Right lobe of liver (tissue), 6 donors: ENCODE results near the gene HDAC6. TPM values are rescaled to one million over a fixed set of nuclear protein-coding genes. Genes with fewer than 3 reads are reported as not detected.

Source experiments
- ATAC-seq, 4 donors: fragments of 200-7000 bp; cut with Tn5 transposase; one replicate each; pipeline ENCODE4 v1.9.1; 2020; ENCODE audit warnings: mild to moderate bottlenecking in 4 of 4, moderate library complexity in 4 of 4
- DNase-seq, 3 donors: peaks; one replicate each; pipeline ENCODE4 v3.0.0-alpha.2; 2020
- H3K27ac ChIP-seq, 3 donors: fragments of 200-600 bp; one replicate each; pipeline ENCODE4 v1.8.0; 2022
- H3K27me3 ChIP-seq, 2 donors: fragments of 200-600 bp; one replicate each; pipeline ENCODE4 v1.8.0; 2022
- H3K36me3 ChIP-seq, 4 donors: fragments of 200-600 bp; sonication (generic) in 1 of 4; one replicate each; pipeline versions ENCODE4 v1.5.1 to v1.8.0; 2017 to 2022; ENCODE audit warnings: control low read depth in 1 of 4
- H3K4me1 ChIP-seq, 4 donors: fragments of 200-600 bp; sonication (generic) in 1 of 4; one replicate each; pipeline versions ENCODE4 v1.5.1 to v1.8.0; 2017 to 2022; ENCODE audit warnings: control low read depth in 1 of 4
- H3K4me3 ChIP-seq, 3 donors: fragments of 200-600 bp; one replicate each; pipeline ENCODE4 v1.8.0; 2022
- H3K9me3 ChIP-seq, 4 donors: fragments of 200-600 bp; sonication (generic) in 1 of 4; one replicate each; pipeline versions ENCODE4 v1.5.1 to v1.8.0; 2017 to 2022; ENCODE audit warnings: control low read depth in 1 of 4
- CTCF ChIP-seq, 4 donors: fragments of 200-600 bp in 3 of 4; fragments of 450-650 bp in 1 of 4; IDR thresholded peaks; one replicate each; pipeline versions ENCODE4 v1.5.1 to v1.8.0; 2016 to 2022; ENCODE audit warnings: antibody characterized with exemption in 4 of 4, mild to moderate bottlenecking in 2 of 4
- POLR2A ChIP-seq: fragments of 450-650 bp; IDR thresholded peaks from one replicate; pipeline ENCODE4 v1.6.1; 2017; ENCODE audit warnings: antibody characterized with exemption, mild to moderate bottlenecking
- WGBS: methylation state at CpG from one replicate; pipeline ENCODE4 v1.1.6; 2018; ENCODE audit warnings: low coverage, low lambda C conversion rate; ENCODE audit not compliant: insufficient coverage; ENCODE audit errors: missing lambda C conversion rate; 5-methylcytosine and 5-hydroxymethylcytosine counted together
- intact Hi-C, 2 donors: fragments of 100-400 bp; cut with DNase I; formaldehyde crosslinking; loops; one replicate each; pipeline versions ENCODE4 v1.11.2 to v1.14.1; 2022
- total RNA-seq, 6 experiments: library from RNA; depleted of rRNA in 2 of 6; stranded (reverse); fragments of >200 nt in 2 of 6; fragmentation: NEBNext Ultra II Directional in 3 of 6; extraction: Animal tissue kit (Norgen Biotek cat#: 25700) in 3 of 6; gene quantifications; one replicate each; pipeline versions ENCODE4 v1.1.0 to v1.2.4, GENCODE V29; 2016 to 2023
- donor health status: DM: no; HTN: yes; CAD: no.
- donor health status: DM: no; HTN: no; CAD: no.
- donor health status: DM: no; HTN: no; CAD: no.
- donor health status: DM: no; HTN: yes; CAD: no.
- donor health status: DM: no; HTN: yes; CAD: no.

Gene HDAC6
- total RNA-seq, 6 experiments from 2014 or later: 84.4 to 173 (median 136) TPM

DNA sequence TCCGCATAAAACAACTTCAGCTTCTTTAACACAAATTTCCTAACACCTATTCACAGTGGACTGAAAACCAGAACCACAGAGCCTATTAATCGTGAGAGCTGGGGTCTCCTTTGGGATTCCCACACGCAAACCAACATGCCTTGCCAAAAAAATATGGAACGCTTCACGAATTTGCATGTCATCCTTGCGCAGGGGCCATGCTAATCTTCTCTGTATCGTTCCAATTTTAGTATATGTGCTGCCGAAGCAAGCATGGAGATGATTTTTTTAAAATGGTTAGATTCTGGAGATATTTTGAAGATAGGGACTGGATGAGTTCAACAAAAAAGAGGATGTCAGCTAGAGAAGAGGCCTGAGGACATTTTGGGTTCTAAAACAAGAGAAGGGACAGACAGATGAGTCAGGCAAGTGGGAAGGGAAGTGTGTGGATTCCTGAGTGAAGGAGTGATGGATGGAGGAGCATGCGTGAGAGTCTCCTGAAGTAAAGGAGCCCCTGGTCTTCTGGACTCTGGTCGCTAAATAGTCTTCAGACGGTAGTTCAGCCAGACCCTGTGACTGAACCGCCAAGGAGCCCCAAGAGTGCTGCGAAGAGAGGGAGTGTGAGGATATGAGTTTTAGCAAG, 24.9 kb upstream of the HDAC6 start:
- Histone ChIP-seq H3K4me3 (no peak overlapping the region), H3K4me1 (no peaks in the 10 kb centered on the region), H3K36me3 (no peaks in the 10 kb centered on the region), H3K27ac (no peak overlapping the region), H3K27me3 (no peaks in the 10 kb centered on the region), H3K9me3 (no peaks in the 10 kb centered on the region)
- intact Hi-C loops: no loop called here
- no peak for DNase-seq
- TF ChIP-seq POLR2A: no peak
- no peak for TF ChIP-seq CTCF (IDR thresholded peaks at IDR 0.05)
- 69% methylated on average over 13 of the region's 13 CpGs for WGBS
- no peak for ATAC-seq

DNA sequence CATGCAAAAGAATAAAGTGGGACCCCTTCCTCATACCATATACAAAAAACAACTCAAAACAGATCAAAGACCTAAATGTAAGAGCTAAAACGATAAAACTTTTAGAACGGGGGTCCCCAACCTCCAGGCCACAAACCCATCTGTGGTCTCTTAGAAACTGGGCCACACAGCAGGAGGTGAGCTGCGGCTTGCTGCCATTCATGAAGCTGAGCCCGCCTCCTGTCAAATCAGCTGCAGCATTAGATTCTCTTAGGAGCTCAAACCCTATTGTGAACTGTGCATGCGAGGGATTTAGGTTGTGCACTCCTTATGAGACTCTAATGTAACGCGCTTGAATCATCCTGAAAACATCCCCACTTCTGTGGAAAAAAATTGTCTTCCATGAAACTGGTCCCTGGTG, 22.5 kb upstream of the HDAC6 start:
- WGBS: 57% methylated on average over 4 of the region's 7 CpGs

GRCh38 chrX:48781705-48782104, 20.2 kb upstream of the HDAC6 start:
- no peaks in the 10 kb centered on the region for H3K9me3 ChIP-seq
- H3K36me3 ChIP-seq: no peaks in the 10 kb centered on the region
- H3K27me3 ChIP-seq: no peaks in the 10 kb centered on the region
- ATAC-seq (no peak), DNase-seq (no peak)
- WGBS: 74% methylated on average over 6 of the region's 6 CpGs
- no peaks in the 10 kb centered on the region for H3K4me1 ChIP-seq
- no peak overlapping the region for H3K27ac ChIP-seq
- intact Hi-C loops: no loop called here
- TF ChIP-seq CTCF (IDR thresholded peaks at IDR 0.05): no peak
- no peak for TF ChIP-seq POLR2A
- no peak overlapping the region for H3K4me3 ChIP-seq

More for the DNA sequence above, 22.5 kb upstream of the HDAC6 start:
- TF ChIP-seq POLR2A (no peak), CTCF (IDR thresholded peaks at IDR 0.05) (no peak)
- H3K4me1 ChIP-seq: no peaks in the 10 kb centered on the region
- ATAC-seq (no peak), DNase-seq (no peak)
- no peaks in the 10 kb centered on the region for H3K27me3 ChIP-seq
- no peaks in the 10 kb centered on the region for H3K36me3 ChIP-seq
- H3K27ac ChIP-seq: no peak overlapping the region
- no peak overlapping the region for H3K4me3 ChIP-seq
- intact Hi-C loops: no loop called here
- H3K9me3 ChIP-seq: no peaks in the 10 kb centered on the region

DNA sequence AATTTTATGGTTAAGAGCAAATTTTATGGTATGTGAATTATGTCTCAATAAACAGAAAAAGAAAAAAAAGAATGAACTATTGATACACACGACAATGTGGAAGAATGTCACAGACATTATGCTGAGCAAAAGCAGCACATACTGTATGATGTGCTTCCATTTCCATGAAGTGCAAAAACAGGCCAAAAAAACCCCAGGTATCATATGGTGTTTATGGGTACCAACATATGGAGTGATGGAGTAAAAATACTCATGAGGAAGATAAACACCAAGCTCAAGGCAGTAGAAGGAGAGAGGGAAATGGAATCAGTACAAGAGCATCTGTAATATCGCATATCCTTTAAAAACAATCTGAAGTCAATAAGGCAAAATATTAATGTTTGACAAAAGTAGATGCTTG, 19.7 kb upstream of the HDAC6 start:
- WGBS: 48% methylated on average over 2 of the region's 2 CpGs
- H3K4me3 ChIP-seq: no peak overlapping the region
- no peaks in the 10 kb centered on the region for H3K27me3 ChIP-seq
- H3K4me1 ChIP-seq: no peaks in the 10 kb centered on the region
- H3K27ac ChIP-seq: no peak overlapping the region
- DNase-seq (no peak), ATAC-seq (no peak)
- intact Hi-C loops: no loop called here
- TF ChIP-seq POLR2A: no peak
- TF ChIP-seq CTCF (IDR thresholded peaks at IDR 0.05): no peak
- H3K9me3 ChIP-seq: no peaks in the 10 kb centered on the region
- no peaks in the 10 kb centered on the region for H3K36me3 ChIP-seq

DNA sequence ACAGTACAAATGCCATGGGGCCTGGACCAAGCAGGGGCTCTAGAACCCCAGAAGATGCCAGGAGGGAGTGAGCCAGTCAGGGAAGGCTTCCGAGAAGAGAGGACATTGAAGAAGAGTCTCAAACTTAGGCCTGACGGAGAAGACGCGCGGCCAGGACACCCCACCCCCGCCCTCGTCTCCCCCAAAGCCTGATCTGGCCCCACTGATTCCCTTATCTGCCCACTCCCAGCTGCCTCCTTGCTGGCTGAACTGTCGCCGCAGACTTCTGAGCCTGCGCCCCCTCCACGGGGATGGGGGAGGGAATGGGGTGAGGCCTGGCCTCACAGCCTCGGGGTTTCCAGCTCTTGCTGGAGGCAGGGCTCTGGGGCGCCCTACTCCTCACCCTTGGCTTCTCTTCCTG, 19.1 kb upstream of the HDAC6 start:
- no peak overlapping the region for H3K4me3 ChIP-seq
- no peaks in the 10 kb centered on the region for H3K4me1 ChIP-seq
- peak in 1 of 3 donors; percentile 33 for DNase-seq
- WGBS: no CpG with 5 or more reads among the region's 13 CpGs
- H3K27me3 ChIP-seq: no peaks in the 10 kb centered on the region
- TF ChIP-seq CTCF (IDR thresholded peaks at IDR 0.05) (no peak), POLR2A (no peak)
- ATAC-seq: no peak
- no peaks in the 10 kb centered on the region for H3K9me3 ChIP-seq
- H3K36me3 ChIP-seq: no peaks in the 10 kb centered on the region
- intact Hi-C loops: no loop called here
- H3K27ac ChIP-seq: no peak overlapping the region
